ENCODE measurements around the gene NOXA1. TPM values are rescaled to one million over a fixed set of nuclear protein-coding genes. Genes with fewer than 3 reads are reported as not detected.

The NOXA1 gene
- total and polyA plus RNA-seq, 4 experiments from 2014 or later: 0.29 to 5.6 (median 2.8) TPM

GRCh38 chr9:137404961-137405567, 18.1 kb upstream of the NOXA1 start:
- intact Hi-C loops (cut with micrococcal nuclease): no loop called here
- peaks cover 0 to 7% (median 1%) of the 10 kb centered on the region in 4 donors for H3K4me1 Mint-ChIP-seq
- no peak for DNase-seq

GRCh38 chr9:137405677-137406081, 17.5 kb upstream of the NOXA1 start:
- no peaks in the 10 kb centered on the region for H3K36me3 ChIP-seq (ENCODE audit: insufficient read depth, low read length)
- ChIA-PET POLR2A (ENCODE audit: partially characterized antibody) (no interaction called here), CTCF (ENCODE audit: partially characterized antibody) (no interaction called here)
- H3K27me3 Mint-ChIP-seq: peaks cover 0 to 2% of the 10 kb centered on the region in 2 donors
- no peak overlapping the region for H3K27ac Mint-ChIP-seq
- H3K36me3 Mint-ChIP-seq: peaks cover 3 to 5% of the 10 kb centered on the region in 2 donors
- peak overlapping the region in 4 of 8 donors; percentile 31 to 45 (median 42) for H3K4me3 Mint-ChIP-seq
- H3K4me1 ChIP-seq (ENCODE audit: insufficient read depth, low read length): peaks cover 8% of the 10 kb centered on the region
- DNase-seq: no peak
- H3K4me1 Mint-ChIP-seq: peaks cover 0 to 7% (median 0%) of the 10 kb centered on the region in 4 donors
- no peaks in the 10 kb centered on the region for H3K9me3 Mint-ChIP-seq
- no peaks in the 10 kb centered on the region for H3K9me3 ChIP-seq (ENCODE audit: control insufficient read depth in 1 of 2, low read length in 2 of 2)
- H3K27ac ChIP-seq (ENCODE audit: low read depth, low read length): no peak overlapping the region
- no peaks in the 10 kb centered on the region for H3K27me3 ChIP-seq (ENCODE audit: insufficient read depth, low read length)
- H3K4me3 ChIP-seq (ENCODE audit: low read length in 2 of 2): no peak overlapping the region
- intact Hi-C loops (cut with micrococcal nuclease): no loop called here

More at GRCh38 chr9:137404961-137405567, 18.1 kb upstream of the NOXA1 start:
- ChIA-PET POLR2A (ENCODE audit: partially characterized antibody) (no interaction called here), CTCF (ENCODE audit: partially characterized antibody) (no interaction called here)
- H3K4me3 Mint-ChIP-seq: no peak overlapping the region
- Histone ChIP-seq H3K4me3 (ENCODE audit: low read length in 2 of 2) (no peak overlapping the region), H3K27me3 (ENCODE audit: insufficient read depth, low read length) (no peaks in the 10 kb centered on the region), H3K9me3 (ENCODE audit: control insufficient read depth in 1 of 2, low read length in 2 of 2) (no peaks in the 10 kb centered on the region), H3K4me1 (ENCODE audit: insufficient read depth, low read length) (peaks cover 6% of the 10 kb centered on the region), H3K27ac (ENCODE audit: low read depth, low read length) (no peak overlapping the region), H3K36me3 (ENCODE audit: insufficient read depth, low read length) (no peaks in the 10 kb centered on the region)
- peaks cover 3 to 9% of the 10 kb centered on the region in 2 donors for H3K36me3 Mint-ChIP-seq
- H3K9me3 Mint-ChIP-seq: no peaks in the 10 kb centered on the region
- H3K27me3 Mint-ChIP-seq: peaks cover 0 to 2% of the 10 kb centered on the region in 2 donors
- H3K27ac Mint-ChIP-seq: no peak overlapping the region

- Mint-ChIP-seq H3K4me3 (peak overlapping the region in 3 of 8 donors; percentile 31 to 45 (median 43)), H3K36me3 (peaks cover 3 to 5% of the 10 kb centered on the region in 2 donors), H3K27me3 (peaks cover 0 to 2% of the 10 kb centered on the region in 2 donors), H3K27ac (no peak overlapping the region), H3K4me1 (peaks cover 0 to 7% (median 0%) of the 10 kb centered on the region in 4 donors), H3K9me3 (no peaks in the 10 kb centered on the region)
- intact Hi-C loops (cut with micrococcal nuclease): no loop called here
- Histone ChIP-seq H3K4me3 (ENCODE audit: low read length in 2 of 2) (no peak overlapping the region), H3K4me1 (ENCODE audit: insufficient read depth, low read length) (peaks cover 14% of the 10 kb centered on the region), H3K9me3 (ENCODE audit: control insufficient read depth in 1 of 2, low read length in 2 of 2) (no peaks in the 10 kb centered on the region), H3K36me3 (ENCODE audit: insufficient read depth, low read length) (no peaks in the 10 kb centered on the region), H3K27ac (ENCODE audit: low read depth, low read length) (no peak overlapping the region), H3K27me3 (ENCODE audit: insufficient read depth, low read length) (no peaks in the 10 kb centered on the region)
- no peak for DNase-seq
- ChIA-PET CTCF (ENCODE audit: partially characterized antibody) (no interaction called here), POLR2A (ENCODE audit: partially characterized antibody) (no interaction called here)
These were observed 17.0 kb upstream of the NOXA1 start for GRCh38 chr9:137406085-137406760.

GRCh38 chr9:137406876-137407589, 16.2 kb upstream of the NOXA1 start:
- Mint-ChIP-seq H3K9me3 (no peaks in the 10 kb centered on the region), H3K4me3 (no peak overlapping the region), H3K4me1 (peaks cover 0 to 7% (median 0%) of the 10 kb centered on the region in 4 donors), H3K36me3 (peaks cover 3 to 5% of the 10 kb centered on the region in 2 donors), H3K27me3 (peaks cover 0 to 2% of the 10 kb centered on the region in 2 donors), H3K27ac (no peak overlapping the region)
- no peak overlapping the region for H3K27ac ChIP-seq (ENCODE audit: low read depth, low read length)
- intact Hi-C loops (cut with micrococcal nuclease): no loop called here
- H3K4me3 ChIP-seq (ENCODE audit: low read length in 2 of 2): no peak overlapping the region
- peaks cover 19% of the 10 kb centered on the region for H3K4me1 ChIP-seq (ENCODE audit: insufficient read depth, low read length)
- DNase-seq: peak in 4 of 5 donors; percentile 32 to 61 (median 46)
- CTCF ChIA-PET (ENCODE audit: partially characterized antibody): no interaction called here
- H3K36me3 ChIP-seq (ENCODE audit: insufficient read depth, low read length): no peaks in the 10 kb centered on the region
- no peaks in the 10 kb centered on the region for H3K27me3 ChIP-seq (ENCODE audit: insufficient read depth, low read length)
- no peaks in the 10 kb centered on the region for H3K9me3 ChIP-seq (ENCODE audit: control insufficient read depth in 1 of 2, low read length in 2 of 2)
- POLR2A ChIA-PET (ENCODE audit: partially characterized antibody): no interaction called here

GRCh38 chr9:137407590-137408300, 15.4 kb upstream of the NOXA1 start:
- no peak overlapping the region for H3K27ac ChIP-seq (ENCODE audit: low read depth, low read length)
- ChIA-PET CTCF (ENCODE audit: partially characterized antibody) (no interaction called here), POLR2A (ENCODE audit: partially characterized antibody) (no interaction called here)

GRCh38 chr9:137408651-137409405, 14.4 kb upstream of the NOXA1 start:
- Mint-ChIP-seq H3K27ac (peak overlapping the region in 1 of 7 donors; percentile 24), H3K4me3 (peak overlapping the region in 1 of 8 donors; percentile 58), H3K9me3 (no peaks in the 10 kb centered on the region), H3K4me1 (peaks cover 0 to 7% (median 3%) of the 10 kb centered on the region in 4 donors), H3K36me3 (no peaks in the 10 kb centered on the region), H3K27me3 (peaks cover 0 to 2% of the 10 kb centered on the region in 2 donors)
- no peak for DNase-seq
- no peak overlapping the region for H3K27ac ChIP-seq (ENCODE audit: low read depth, low read length)
- ChIA-PET CTCF (ENCODE audit: partially characterized antibody) (no interaction called here), POLR2A (ENCODE audit: partially characterized antibody) (no interaction called here)
- no peaks in the 10 kb centered on the region for H3K36me3 ChIP-seq (ENCODE audit: insufficient read depth, low read length)
- H3K4me1 ChIP-seq (ENCODE audit: insufficient read depth, low read length): peaks cover 19% of the 10 kb centered on the region
- H3K9me3 ChIP-seq (ENCODE audit: control insufficient read depth in 1 of 2, low read length in 2 of 2): no peaks in the 10 kb centered on the region
- H3K4me3 ChIP-seq (ENCODE audit: low read length in 2 of 2): no peak overlapping the region
- intact Hi-C loops (cut with micrococcal nuclease): no loop called here
- no peaks in the 10 kb centered on the region for H3K27me3 ChIP-seq (ENCODE audit: insufficient read depth, low read length)

More at GRCh38 chr9:137407590-137408300, 15.4 kb upstream of the NOXA1 start:
- H3K4me1 ChIP-seq (ENCODE audit: insufficient read depth, low read length): peaks cover 19% of the 10 kb centered on the region
- no peak for DNase-seq
- peaks cover 0 to 2% of the 10 kb centered on the region in 2 donors for H3K27me3 Mint-ChIP-seq
- no peaks in the 10 kb centered on the region for H3K36me3 Mint-ChIP-seq
- H3K9me3 ChIP-seq (ENCODE audit: control insufficient read depth in 1 of 2, low read length in 2 of 2): no peaks in the 10 kb centered on the region
- no peaks in the 10 kb centered on the region for H3K9me3 Mint-ChIP-seq
- H3K36me3 ChIP-seq (ENCODE audit: insufficient read depth, low read length): no peaks in the 10 kb centered on the region
- H3K4me3 Mint-ChIP-seq: peak overlapping the region in 2 of 8 donors; percentile 34 to 65
- H3K4me3 ChIP-seq (ENCODE audit: low read length in 2 of 2): no peak overlapping the region
- H3K4me1 Mint-ChIP-seq: peaks cover 0 to 7% (median 0%) of the 10 kb centered on the region in 4 donors
- no peaks in the 10 kb centered on the region for H3K27me3 ChIP-seq (ENCODE audit: insufficient read depth, low read length)
- intact Hi-C loops (cut with micrococcal nuclease): no loop called here
- peak overlapping the region in 1 of 7 donors; percentile 17 for H3K27ac Mint-ChIP-seq
